Ectodermal cell (in vitro differentiated cells): ENCODE results near the gene HEXIM2.

ENCODE experiments used
- H3K27ac ChIP-seq: 2 replicates; pipeline ENCODE4 v1.7.0; 2013; ENCODE audit warnings: mild to moderate bottlenecking, low read depth, low read length; ENCODE audit not compliant: insufficient read depth, poor library complexity, severe bottlenecking
- H3K27me3 ChIP-seq: 2 replicates; pipeline ENCODE4 v1.7.0; 2013; ENCODE audit warnings: mild to moderate bottlenecking, low read length; ENCODE audit not compliant: insufficient read depth, control insufficient read depth, poor library complexity, severe bottlenecking
- H3K36me3 ChIP-seq: one replicate; pipeline ENCODE4 v1.7.0; 2013; ENCODE audit warnings: low read length; ENCODE audit not compliant: control insufficient read depth, insufficient read depth
- H3K4me1 ChIP-seq: one replicate; pipeline ENCODE4 v1.7.0; 2013; ENCODE audit warnings: low read length; ENCODE audit not compliant: control insufficient read depth, insufficient read depth
- H3K4me3 ChIP-seq: 2 replicates; pipeline ENCODE4 v1.7.0; 2013; ENCODE audit warnings: low read depth, low read length, control low read depth; ENCODE audit not compliant: insufficient read depth
- H3K9me3 ChIP-seq: 2 replicates; pipeline ENCODE4 v1.7.0; 2013; ENCODE audit warnings: mild to moderate bottlenecking, low read length, moderate library complexity; ENCODE audit not compliant: control insufficient read depth
- WGBS, 2 experiments: methylation state at CpG; one replicate each; pipeline ENCODE4 v1.1.7; 2013; ENCODE audit warnings: missing lambda C conversion rate in 2 of 2; 5-methylcytosine and 5-hydroxymethylcytosine counted together

The HEXIM2 gene

DNA sequence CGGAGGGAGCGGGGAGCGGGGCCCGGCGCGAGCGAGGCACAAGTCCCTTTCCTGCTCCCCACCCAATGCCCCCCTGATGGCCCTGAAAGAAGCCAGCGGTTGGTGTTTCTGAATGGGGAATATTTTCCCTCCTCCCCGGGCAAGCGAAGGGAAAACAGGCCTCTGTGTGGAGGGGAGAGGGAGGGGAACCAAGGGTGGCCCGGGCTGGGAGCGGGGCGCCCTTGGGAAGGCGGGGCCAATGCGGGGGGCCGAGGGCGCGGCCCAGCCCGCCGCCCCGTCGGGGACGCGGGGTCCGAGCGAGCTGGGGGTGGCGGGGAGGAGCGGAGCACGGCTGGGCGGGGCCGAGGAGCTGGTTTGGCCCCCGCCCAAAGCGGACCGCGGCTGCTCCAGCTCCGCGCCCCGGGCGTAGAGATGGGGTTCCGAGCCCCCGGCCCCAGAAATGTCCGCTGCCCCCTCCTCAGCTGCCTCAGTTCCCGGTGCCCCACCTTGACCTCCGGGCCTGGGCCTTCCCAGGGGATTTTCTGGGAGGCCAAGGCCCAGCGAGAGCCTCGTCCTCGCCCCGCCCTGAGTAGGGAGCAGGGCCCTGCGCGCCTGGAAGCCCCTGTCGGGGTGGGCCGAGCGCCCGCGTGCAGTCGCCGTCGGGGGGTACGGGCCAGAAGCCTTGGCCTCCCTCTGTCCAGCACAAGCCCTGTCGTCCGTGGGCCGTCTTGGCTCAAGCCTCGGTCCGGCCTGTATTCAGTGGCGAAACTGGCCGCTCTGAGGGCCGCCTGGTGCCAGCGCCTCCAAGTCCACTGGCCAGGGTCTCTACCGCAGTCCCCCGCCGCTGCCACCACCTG lies 17.3 kb upstream of the HEXIM2 start:
- Histone ChIP-seq H3K9me3 (no peaks in the 10 kb centered on the region), H3K27ac (no peak overlapping the region), H3K4me3 (peak overlapping the region; percentile 32), H3K36me3 (no peaks in the 10 kb centered on the region), H3K4me1 (peaks cover 21% of the 10 kb centered on the region), H3K27me3 (peaks cover 6% of the 10 kb centered on the region)
- 28 to 34% methylated on average over 71 of the region's 71 CpGs for WGBS, 2 experiments

DNA sequence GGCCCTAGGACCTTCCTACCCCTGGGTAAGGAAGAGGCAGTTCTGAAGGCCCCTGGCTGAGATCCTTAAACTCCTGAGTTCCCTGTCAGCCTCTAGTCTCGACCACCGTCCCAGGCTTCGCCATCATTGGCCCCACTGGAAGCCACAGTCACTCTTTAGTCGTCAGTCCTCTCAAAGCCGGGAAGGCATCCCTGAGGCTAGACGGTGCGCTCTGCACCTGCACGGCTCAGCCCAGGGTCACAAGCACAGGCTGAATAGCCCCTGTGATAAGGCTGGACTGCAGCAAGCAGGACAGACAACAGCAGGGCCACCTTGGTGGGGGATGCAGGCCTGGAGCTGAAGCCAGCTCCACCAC lies 16.7 kb upstream of the HEXIM2 start:
- Histone ChIP-seq H3K4me3 (no peak overlapping the region), H3K36me3 (no peaks in the 10 kb centered on the region), H3K27me3 (peaks cover 6% of the 10 kb centered on the region), H3K9me3 (no peaks in the 10 kb centered on the region), H3K27ac (no peak overlapping the region), H3K4me1 (peaks cover 15% of the 10 kb centered on the region)
- 82 to 83% methylated on average over 8 of the region's 8 CpGs for WGBS, 2 experiments

DNA sequence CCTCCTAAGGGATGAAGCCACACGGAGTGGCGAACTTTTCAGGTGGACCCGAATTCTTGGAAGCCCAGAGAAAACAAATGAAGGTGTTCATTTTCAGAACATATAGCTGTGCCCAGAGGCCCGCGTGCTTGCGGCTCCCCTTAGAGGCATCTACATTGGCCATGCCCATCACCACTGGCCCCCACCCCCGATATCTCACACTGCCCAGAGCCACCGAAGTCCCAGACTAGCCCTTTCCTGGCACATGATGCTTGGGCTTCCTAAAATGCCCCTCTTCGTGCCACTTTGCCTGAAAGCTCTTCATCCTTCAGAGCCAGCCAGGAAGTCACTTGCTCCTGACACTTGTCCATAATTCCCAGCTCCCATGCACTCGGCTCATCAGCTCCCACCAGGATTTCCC lies 15.5 kb upstream of the HEXIM2 start:
- no peaks in the 10 kb centered on the region for H3K9me3 ChIP-seq
- H3K4me3 ChIP-seq: no peak overlapping the region
- H3K36me3 ChIP-seq: no peaks in the 10 kb centered on the region
- 92 to 95% methylated on average over 10 of the region's 10 CpGs for WGBS, 2 experiments
- H3K27me3 ChIP-seq: peaks cover 6% of the 10 kb centered on the region
- H3K4me1 ChIP-seq: peaks cover 20% of the 10 kb centered on the region
- H3K27ac ChIP-seq: no peak overlapping the region

DNA sequence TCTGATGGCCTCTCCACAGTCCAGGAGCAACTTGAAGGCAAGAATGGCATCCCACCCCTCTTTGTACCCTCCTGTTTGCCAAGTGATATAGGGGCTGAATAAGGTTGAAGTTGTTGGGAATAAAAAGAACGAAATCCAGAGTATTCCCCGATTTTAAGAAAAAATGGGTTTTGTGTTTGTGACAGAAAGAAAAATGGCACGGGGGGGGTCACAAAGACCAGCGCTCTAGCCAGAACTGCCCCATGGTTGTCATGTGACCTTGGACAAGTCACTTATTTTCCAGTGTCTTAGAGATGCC lies 15.1 kb upstream of the HEXIM2 start:
- H3K4me1 ChIP-seq: peaks cover 23% of the 10 kb centered on the region
- H3K27me3 ChIP-seq: peaks cover 6% of the 10 kb centered on the region
- no peaks in the 10 kb centered on the region for H3K36me3 ChIP-seq
- 93 to 95% methylated on average over 4 of the region's 4 CpGs for WGBS, 2 experiments
- H3K9me3 ChIP-seq: no peaks in the 10 kb centered on the region
- H3K27ac ChIP-seq: no peak overlapping the region
- peak overlapping the region; percentile 85 for H3K4me3 ChIP-seq

DNA sequence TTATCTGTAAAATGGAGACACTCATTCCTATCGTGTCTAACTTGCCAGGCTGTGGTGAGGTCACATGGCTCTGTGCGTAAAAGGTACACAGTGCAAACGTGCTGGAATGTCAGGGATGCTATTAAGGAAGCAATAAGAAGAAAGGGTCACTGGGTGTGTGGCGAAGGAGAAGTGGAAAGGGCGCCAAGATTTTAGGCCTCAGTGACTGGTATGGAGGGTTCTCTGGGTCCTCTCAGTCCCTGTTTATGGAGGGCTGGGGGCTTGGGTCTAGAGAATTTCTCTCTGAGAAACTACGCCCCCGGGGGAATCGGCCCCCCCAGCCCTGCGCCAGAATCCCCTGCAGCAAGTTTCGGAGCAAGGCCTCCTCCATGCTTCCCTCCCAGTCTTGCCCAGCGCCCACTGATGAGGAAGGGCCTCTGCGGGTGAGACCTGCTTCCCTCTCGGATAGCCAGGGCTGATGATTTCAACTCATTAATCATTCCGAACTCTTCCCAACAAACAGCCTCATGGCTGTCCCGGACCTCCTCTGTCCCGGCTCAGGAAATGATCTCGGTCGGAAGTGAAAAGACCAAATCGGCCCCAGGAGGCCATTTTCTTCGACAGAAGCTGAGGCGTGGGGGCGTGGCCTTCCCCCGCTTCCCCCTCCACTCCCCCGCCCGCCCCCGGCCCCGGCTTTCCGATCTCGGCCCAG lies 14.6 kb upstream of the HEXIM2 start:
- peaks cover 25% of the 10 kb centered on the region for H3K4me1 ChIP-seq
- 21% methylated on average over 29 of the region's 29 CpGs for WGBS, 2 experiments
- peaks cover 6% of the 10 kb centered on the region for H3K27me3 ChIP-seq
- peak overlapping the region; percentile 85 for H3K4me3 ChIP-seq
- no peaks in the 10 kb centered on the region for H3K9me3 ChIP-seq
- peak overlapping the region; percentile 99 for H3K27ac ChIP-seq
- no peaks in the 10 kb centered on the region for H3K36me3 ChIP-seq

DNA sequence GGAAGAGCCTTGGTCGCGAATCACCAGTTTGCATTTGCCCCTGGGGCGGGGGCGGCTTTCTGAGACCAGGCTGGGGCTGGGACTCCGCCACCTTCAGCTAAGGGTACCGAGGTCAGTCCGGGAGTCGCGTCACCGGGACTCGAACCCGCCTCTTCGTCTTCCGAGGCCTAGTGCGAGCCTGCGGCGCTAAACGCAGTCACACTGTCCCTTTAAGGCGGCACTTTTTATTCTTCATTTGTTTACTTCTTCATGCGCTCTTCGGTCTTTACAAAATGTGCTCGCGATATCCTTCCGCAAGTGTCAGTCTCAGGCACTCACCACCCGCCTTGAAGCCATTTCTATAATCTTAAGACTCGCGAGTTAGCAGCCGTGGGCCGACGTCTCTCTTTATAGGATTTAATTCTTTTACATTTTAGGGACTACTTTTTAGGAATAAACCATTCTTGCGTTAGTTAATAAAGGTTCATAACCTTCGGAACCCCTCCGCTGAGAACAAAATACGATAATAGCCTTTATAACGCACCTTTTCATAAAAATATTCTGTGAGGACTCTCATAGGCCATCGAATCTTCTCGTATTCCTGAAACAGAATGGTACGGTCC lies 14.0 kb upstream of the HEXIM2 start:
- H3K27me3 ChIP-seq: peaks cover 6% of the 10 kb centered on the region
- H3K4me3 ChIP-seq: peak overlapping the region; percentile 85
- H3K4me1 ChIP-seq: peaks cover 25% of the 10 kb centered on the region
- H3K36me3 ChIP-seq: no peaks in the 10 kb centered on the region
- H3K27ac ChIP-seq: peak overlapping the region; percentile 99
- H3K9me3 ChIP-seq: no peaks in the 10 kb centered on the region
- WGBS, 2 experiments: 0% methylated on average over 38 of the region's 38 CpGs

DNA sequence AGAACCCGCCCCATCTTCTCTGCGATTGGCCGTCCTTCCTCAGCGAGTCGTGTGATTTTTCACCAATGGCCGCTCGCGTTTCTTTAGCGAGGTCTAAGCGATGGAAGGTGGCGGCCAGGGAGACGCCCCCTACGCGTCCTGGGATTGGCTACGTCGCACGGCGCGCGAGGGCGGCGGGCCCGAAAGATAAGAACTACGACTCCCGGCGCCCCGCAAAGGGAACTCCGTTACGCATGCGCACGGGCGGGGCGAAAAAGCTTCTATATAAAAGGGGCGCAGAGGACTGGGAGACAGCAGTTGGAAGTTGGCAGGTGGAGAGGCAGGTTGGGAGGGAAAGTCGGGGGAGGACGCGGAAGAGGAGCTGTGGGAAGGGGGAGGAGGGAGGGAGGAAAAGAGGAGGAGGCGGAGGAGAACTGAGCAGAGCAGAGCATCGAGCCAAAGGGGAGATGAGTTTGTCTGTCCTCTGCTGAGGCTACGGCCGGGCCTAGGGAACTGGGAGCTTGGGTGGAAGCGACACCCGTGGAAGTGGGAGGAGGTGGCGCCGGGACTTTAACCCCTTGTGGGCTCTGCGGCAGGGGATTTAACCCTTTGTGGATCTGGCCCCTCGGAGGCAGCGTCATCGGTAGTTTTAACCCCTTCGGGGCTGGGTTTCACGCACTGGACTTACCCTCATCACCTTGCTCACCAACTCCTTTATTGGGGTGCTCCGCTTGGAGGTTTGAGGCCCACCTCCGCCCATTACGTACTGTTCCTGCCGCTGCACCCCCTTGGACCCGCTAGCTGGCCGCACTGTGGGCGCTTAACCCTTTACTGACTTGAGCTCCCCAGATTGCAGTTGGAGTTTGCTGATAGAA lies 13.3 kb upstream of the HEXIM2 start, which contains the start of gene HEXIM1:
Gene HEXIM1 (plus strand): TSS at position 293 of the 854 bp plus-strand sequence. CDS start 716 bp downstream, outside the sequence.
- H3K27me3 ChIP-seq: peaks cover 6% of the 10 kb centered on the region
- WGBS, 2 experiments: 0% methylated on average over 58 of the region's 58 CpGs
- H3K27ac ChIP-seq: peak within 1 kb of the TSS; percentile 99
- H3K4me3 ChIP-seq: peak within 1 kb of the TSS; percentile 92
- H3K4me1 ChIP-seq: peaks cover 22% of the 10 kb centered on the region
- H3K9me3 ChIP-seq: no peaks in the 10 kb centered on the region
- H3K36me3 ChIP-seq: no peaks in the 10 kb centered on the region

DNA sequence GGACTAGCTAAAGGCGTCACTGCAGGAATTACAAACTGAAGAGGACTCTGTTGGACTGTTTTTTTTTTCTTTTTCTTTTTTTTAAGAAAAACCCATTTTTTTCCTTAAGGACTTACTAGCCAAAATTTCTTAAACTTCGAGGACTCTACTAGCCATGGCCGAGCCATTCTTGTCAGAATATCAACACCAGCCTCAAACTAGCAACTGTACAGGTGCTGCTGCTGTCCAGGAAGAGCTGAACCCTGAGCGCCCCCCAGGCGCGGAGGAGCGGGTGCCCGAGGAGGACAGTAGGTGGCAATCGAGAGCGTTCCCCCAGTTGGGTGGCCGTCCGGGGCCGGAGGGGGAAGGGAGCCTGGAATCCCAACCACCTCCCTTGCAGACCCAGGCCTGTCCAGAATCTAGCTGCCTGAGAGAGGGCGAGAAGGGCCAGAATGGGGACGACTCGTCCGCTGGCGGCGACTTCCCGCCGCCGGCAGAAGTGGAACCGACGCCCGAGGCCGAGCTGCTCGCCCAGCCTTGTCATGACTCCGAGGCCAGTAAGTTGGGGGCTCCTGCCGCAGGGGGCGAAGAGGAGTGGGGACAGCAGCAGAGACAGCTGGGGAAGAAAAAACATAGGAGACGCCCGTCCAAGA lies 12.5 kb upstream of the HEXIM2 start:
- H3K9me3 ChIP-seq: no peaks in the 10 kb centered on the region
- 0% methylated on average over 32 of the region's 32 CpGs for WGBS, 2 experiments
- peak overlapping the region; percentile 92 for H3K4me3 ChIP-seq
- H3K27ac ChIP-seq: peak overlapping the region; percentile 89
- H3K36me3 ChIP-seq: no peaks in the 10 kb centered on the region
- H3K27me3 ChIP-seq: peaks cover 5% of the 10 kb centered on the region
- H3K4me1 ChIP-seq: peaks cover 14% of the 10 kb centered on the region

DNA sequence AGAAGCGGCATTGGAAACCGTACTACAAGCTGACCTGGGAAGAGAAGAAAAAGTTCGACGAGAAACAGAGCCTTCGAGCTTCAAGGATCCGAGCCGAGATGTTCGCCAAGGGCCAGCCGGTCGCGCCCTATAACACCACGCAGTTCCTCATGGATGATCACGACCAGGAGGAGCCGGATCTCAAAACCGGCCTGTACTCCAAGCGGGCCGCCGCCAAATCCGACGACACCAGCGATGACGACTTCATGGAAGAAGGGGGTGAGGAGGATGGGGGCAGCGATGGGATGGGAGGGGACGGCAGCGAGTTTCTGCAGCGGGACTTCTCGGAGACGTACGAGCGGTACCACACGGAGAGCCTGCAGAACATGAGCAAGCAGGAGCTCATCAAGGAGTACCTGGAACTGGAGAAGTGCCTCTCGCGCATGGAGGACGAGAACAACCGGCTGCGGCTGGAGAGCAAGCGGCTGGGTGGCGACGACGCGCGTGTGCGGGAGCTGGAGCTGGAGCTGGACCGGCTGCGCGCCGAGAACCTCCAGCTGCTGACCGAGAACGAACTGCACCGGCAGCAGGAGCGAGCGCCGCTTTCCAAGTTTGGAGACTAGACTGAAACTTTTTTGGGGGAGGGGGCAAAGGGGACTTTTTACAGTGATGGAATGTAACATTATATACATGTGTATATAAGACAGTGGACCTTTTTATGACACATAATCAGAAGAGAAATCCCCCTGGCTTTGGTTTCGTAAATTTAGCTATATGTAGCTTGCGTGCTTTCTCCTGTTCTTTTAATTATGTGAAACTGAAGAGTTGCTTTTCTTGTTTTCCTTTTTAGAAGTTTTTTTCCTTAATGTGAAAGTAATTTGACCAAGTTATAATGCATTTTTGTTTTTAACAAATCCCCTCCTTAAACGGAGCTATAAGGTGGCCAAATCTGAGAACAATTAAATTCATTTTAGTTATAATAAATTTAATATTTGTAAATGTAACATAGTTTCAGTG lies 11.7 kb upstream of the HEXIM2 start:
- H3K4me1 ChIP-seq: peaks cover 11% of the 10 kb centered on the region
- H3K27me3 ChIP-seq: no peaks in the 10 kb centered on the region
- H3K36me3 ChIP-seq: no peaks in the 10 kb centered on the region
- WGBS, 2 experiments: 1% methylated on average over 55 of the region's 56 CpGs
- H3K27ac ChIP-seq: peak overlapping the region; percentile 89
- H3K9me3 ChIP-seq: no peaks in the 10 kb centered on the region
- peak overlapping the region; percentile 92 for H3K4me3 ChIP-seq
